ENCODE measurements around the gene GPR132. TPM values are rescaled to one million over a fixed set of nuclear protein-coding genes. Genes with fewer than 3 reads are reported as not detected.

GPR132 gene
- total and polyA plus RNA-seq, 10 of the 15 experiments (the other 5 are each of a cell fraction or from before 2014, with no cell fraction given): 1.9 to 49.3 (median 20.4) TPM

DNA sequence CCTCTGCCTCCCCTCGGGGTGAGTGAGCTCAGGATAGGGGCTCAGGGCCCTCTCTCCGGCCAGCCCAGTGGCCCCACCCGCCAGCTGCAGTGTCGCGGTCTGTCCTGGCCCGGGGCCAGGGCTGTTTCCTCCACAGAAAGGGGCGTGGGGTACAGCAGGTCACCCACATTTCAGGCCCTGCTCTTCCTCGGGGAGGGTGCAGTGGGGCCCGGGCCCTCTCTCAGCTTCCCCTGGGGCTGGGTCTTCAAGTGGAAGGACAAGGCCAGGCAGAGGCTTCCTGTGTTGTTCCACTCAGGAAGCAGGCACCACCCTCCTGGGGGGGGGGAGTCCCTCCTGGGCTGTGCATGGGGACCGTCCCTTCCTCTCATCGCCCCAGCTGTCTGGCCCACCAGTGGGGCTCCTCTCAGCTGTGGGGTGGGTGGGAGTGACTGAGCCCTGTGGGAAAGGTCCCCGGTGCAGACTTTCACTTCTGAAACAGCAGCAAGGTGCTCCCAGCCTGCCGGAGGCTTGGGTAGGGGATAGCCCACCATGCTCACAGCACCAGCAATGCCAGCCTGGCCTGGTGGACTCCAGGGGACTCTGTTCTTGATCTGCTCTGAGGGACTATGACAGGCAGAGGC, 3.7 kb downstream of the GPR132 start (continued):
- peak; percentile 78; the same call in 1 of the 2 replicates for TF ChIP-seq TCF12 (IDR thresholded peaks at IDR 0.05; ENCODE audit: low read depth, low read length)
- TF ChIP-seq SREBF1 (IDR thresholded peaks at IDR 0.05; ENCODE audit: low read length): no peak
- no peak for TF ChIP-seq POLR2AphosphoS2 (IDR thresholded peaks at IDR 0.05; ENCODE audit: low read depth, low read length)
- 0 out of 2 replicates have a peak, but pooled peaks have one; percentile 40 for TF ChIP-seq SIN3A (IDR thresholded peaks at IDR 0.05; ENCODE audit: low read depth, low read length)
- no peak for TF ChIP-seq YY1 (IDR thresholded peaks at IDR 0.05; ENCODE audit: low read depth, low read length)
- peak; percentile 55; the same call in 1 of the 2 replicates for TF ChIP-seq TCF3 (IDR thresholded peaks at IDR 0.05; ENCODE audit: borderline replicate concordance, insufficient read depth, low read depth, low read length)
- TF ChIP-seq, protein P1, sequence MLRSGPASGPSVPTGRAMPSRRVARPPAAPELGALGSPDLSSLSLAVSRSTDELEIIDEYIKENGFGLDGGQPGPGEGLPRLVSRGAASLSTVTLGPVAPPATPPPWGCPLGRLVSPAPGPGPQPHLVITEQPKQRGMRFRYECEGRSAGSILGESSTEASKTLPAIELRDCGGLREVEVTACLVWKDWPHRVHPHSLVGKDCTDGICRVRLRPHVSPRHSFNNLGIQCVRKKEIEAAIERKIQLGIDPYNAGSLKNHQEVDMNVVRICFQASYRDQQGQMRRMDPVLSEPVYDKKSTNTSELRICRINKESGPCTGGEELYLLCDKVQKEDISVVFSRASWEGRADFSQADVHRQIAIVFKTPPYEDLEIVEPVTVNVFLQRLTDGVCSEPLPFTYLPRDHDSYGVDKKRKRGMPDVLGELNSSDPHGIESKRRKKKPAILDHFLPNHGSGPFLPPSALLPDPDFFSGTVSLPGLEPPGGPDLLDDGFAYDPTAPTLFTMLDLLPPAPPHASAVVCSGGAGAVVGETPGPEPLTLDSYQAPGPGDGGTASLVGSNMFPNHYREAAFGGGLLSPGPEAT (IDR thresholded peaks at IDR 0.05; ENCODE audit: low read depth): peak; percentile 61; the same call in 1 of the 2 replicates
- peak; percentile 57; the same call in 1 of the 2 replicates for TF ChIP-seq CBFB (IDR thresholded peaks at IDR 0.05; ENCODE audit: low read depth)
- TF ChIP-seq POLR2A (IDR thresholded peaks at IDR 0.05; ENCODE audit: low read depth, low read length): peak; percentile 38; the same call in 1 of the 2 replicates
- peak; percentile 45 for TF ChIP-seq PBX3 (IDR thresholded peaks at IDR 0.05; ENCODE audit: insufficient replicate concordance, low read depth, low read length)
- peak; percentile 69 for TF ChIP-seq BACH1 (IDR thresholded peaks at IDR 0.05; ENCODE audit: borderline replicate concordance)
- peak in 1 of 2 experiments; percentile 21; a peak in 2 of 4 replicates for TF ChIP-seq BHLHE40 (IDR thresholded peaks at IDR 0.05; ENCODE audit: borderline replicate concordance in 1 of 2, low read depth in 2 of 2, low read length in 1 of 2)
- no peak for TF ChIP-seq STAT1 (conservative IDR thresholded peaks at IDR 0.05)
- TF ChIP-seq MEF2B (IDR thresholded peaks at IDR 0.05; ENCODE audit: partially characterized antibody, poor library complexity, severe bottlenecking): peak; percentile 41
- peak; percentile 61 for TF ChIP-seq SKIL (IDR thresholded peaks at IDR 0.05; ENCODE audit: low read depth, poor library complexity, severe bottlenecking)
- 0 out of 2 replicates have a peak, but pooled peaks have one; percentile 7 for TF ChIP-seq SPI1 (IDR thresholded peaks at IDR 0.05; ENCODE audit: borderline replicate concordance, insufficient read depth, low read depth, low read length)
